GM18868 (cell line): ENCODE data around the gene CNTLN.
"Not testable (repeated sequence)": the region's sequence is repeated elsewhere in the genome, so short reads cannot be mapped to it uniquely, and the experiment has no call there.

ENCODE experiments used
- ATAC-seq: cut with Tn5 transposase; IDR thresholded peaks from one replicate; pipeline ENCODE4 v1.9.1; 2021; ENCODE audit warnings: mild to moderate bottlenecking, moderate library complexity; ENCODE audit not compliant: unreplicated experiment

The CNTLN gene

GRCh38 chr9:17397166-17397728 lies 262.4 kb downstream of the CNTLN start:
- not testable (repeated sequence) for ATAC-seq

GRCh38 chr9:17398350-17398749 lies 263.5 kb downstream of the CNTLN start:
- no peak for ATAC-seq

GRCh38 chr9:17401858-17402257 lies 267.0 kb downstream of the CNTLN start:
- no peak for ATAC-seq

- no peak for ATAC-seq
These were observed 267.5 kb downstream of the CNTLN start for GRCh38 chr9:17402309-17402708.

GRCh38 chr9:17403539-17403938 lies 268.7 kb downstream of the CNTLN start:
- no peak for ATAC-seq

GRCh38 chr9:17414986-17415385 lies 280.1 kb downstream of the CNTLN start:
- no peak for ATAC-seq

- ATAC-seq: no peak
These were observed 288.3 kb downstream of the CNTLN start for GRCh38 chr9:17422994-17423680.

GRCh38 chr9:17423681-17424011 lies 288.8 kb downstream of the CNTLN start:
- no peak for ATAC-seq

- no peak for ATAC-seq
These were observed 290.5 kb downstream of the CNTLN start for GRCh38 chr9:17425384-17425783.

- ATAC-seq: no peak
These were observed 298.7 kb downstream of the CNTLN start for GRCh38 chr9:17433526-17433925.

GRCh38 chr9:17436854-17437253 lies 302.0 kb downstream of the CNTLN start:
- no peak for ATAC-seq

GRCh38 chr9:17437813-17438212 lies 303.0 kb downstream of the CNTLN start:
- ATAC-seq: no peak

- ATAC-seq: not testable (repeated sequence)
These were observed 310.3 kb downstream of the CNTLN start for GRCh38 chr9:17445126-17445525.

- ATAC-seq: no peak
These were observed 318.9 kb downstream of the CNTLN start for GRCh38 chr9:17453751-17454150.

- peak; percentile 75 for ATAC-seq
These were observed 328.1 kb downstream of the CNTLN start for GRCh38 chr9:17462869-17463464.

GRCh38 chr9:17470036-17470813 lies 335.4 kb downstream of the CNTLN start:
- ATAC-seq: no peak

- ATAC-seq: no peak
These were observed 337.3 kb downstream of the CNTLN start for GRCh38 chr9:17472126-17472525.

GRCh38 chr9:17476401-17476800 lies 341.6 kb downstream of the CNTLN start:
- no peak for ATAC-seq

- no peak for ATAC-seq
These were observed 343.0 kb downstream of the CNTLN start for GRCh38 chr9:17477816-17478215.

- no peak for ATAC-seq
These were observed 346.1 kb downstream of the CNTLN start for GRCh38 chr9:17480966-17481365.

- no peak for ATAC-seq
These were observed 346.7 kb downstream of the CNTLN start for GRCh38 chr9:17481565-17481964.

- no peak for ATAC-seq
These were observed 350.1 kb downstream of the CNTLN start for GRCh38 chr9:17484906-17485305.
